ENCODE measurements around the gene ATP1A2.

GRCh38 chr1:160112357-160112756 is 3.2 kb upstream of the ATP1A2 start:
- no peak for TF ChIP-seq NR2F2 (IDR thresholded peaks at IDR 0.05)
- no peak for TF ChIP-seq SP1 (IDR thresholded peaks at IDR 0.05)
- no peak for TF ChIP-seq CTCF (IDR thresholded peaks at IDR 0.05; ENCODE audit: low read depth, low read length, missing input control)
- TF ChIP-seq JUND (IDR thresholded peaks at IDR 0.05): no peak
- TF ChIP-seq RAD21 (IDR thresholded peaks at IDR 0.05): no peak
- no peak for TF ChIP-seq MAX (IDR thresholded peaks at IDR 0.05)
- TF ChIP-seq YY1 (IDR thresholded peaks at IDR 0.05): no peak
- no peak for TF ChIP-seq TAF1 (conservative IDR thresholded peaks at IDR 0.05)
- TF ChIP-seq ZBTB33 (IDR thresholded peaks at IDR 0.05): no peak
- TF ChIP-seq EGR1 (IDR thresholded peaks at IDR 0.05; ENCODE audit: low read depth in 2 of 2): no peak
- TF ChIP-seq GABPA (IDR thresholded peaks at IDR 0.05 in 1 of 2, conservative IDR thresholded peaks at IDR 0.05 in 1 of 2): no peak
- no peak for TF ChIP-seq ATF3 (IDR thresholded peaks at IDR 0.05)
- no peak for TF ChIP-seq RXRA (IDR thresholded peaks at IDR 0.05)
- TF ChIP-seq REST (IDR thresholded peaks at IDR 0.05): no peak
